HG02571 (cell line): Measurements from ENCODE around the gene CERKL.

Experiments
- ATAC-seq: cut with Tn5 transposase; IDR thresholded peaks from one replicate; pipeline ENCODE4 v1.9.1; 2021; ENCODE audit warnings: mild to moderate bottlenecking, moderate library complexity; ENCODE audit not compliant: unreplicated experiment

CERKL gene

DNA sequence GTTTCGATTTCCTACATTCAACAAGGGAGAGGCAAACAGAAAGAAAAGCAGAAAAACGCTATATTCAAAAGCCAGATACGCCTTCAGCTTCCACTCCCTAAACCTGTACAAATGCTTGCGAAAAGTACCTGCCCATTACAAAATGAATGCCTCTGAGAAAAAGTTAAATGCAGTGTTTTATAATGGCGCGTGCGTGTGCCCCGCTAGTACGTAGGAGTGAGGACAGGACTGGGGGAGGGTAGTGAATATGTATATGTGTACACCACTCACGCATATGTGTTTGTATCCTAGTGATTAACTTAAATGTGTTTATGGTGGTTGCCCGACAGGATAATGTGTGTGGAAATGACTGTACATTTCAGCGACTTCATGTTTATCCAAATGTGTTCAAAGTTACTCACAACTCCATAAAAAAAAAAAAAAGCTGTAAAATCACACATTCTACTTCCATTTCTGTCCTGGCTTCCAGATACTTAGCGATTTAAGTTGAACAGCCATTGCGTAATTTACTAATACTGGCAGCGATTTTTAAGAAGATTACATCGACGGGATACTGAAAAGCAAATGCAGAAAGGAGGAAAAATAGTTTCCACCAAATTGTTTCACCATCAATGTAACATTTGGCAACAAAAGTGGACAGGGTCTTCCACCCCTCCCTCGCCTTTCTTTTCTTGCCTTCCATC lies 22.1 kb upstream of the CERKL start:
- no peak for ATAC-seq

DNA sequence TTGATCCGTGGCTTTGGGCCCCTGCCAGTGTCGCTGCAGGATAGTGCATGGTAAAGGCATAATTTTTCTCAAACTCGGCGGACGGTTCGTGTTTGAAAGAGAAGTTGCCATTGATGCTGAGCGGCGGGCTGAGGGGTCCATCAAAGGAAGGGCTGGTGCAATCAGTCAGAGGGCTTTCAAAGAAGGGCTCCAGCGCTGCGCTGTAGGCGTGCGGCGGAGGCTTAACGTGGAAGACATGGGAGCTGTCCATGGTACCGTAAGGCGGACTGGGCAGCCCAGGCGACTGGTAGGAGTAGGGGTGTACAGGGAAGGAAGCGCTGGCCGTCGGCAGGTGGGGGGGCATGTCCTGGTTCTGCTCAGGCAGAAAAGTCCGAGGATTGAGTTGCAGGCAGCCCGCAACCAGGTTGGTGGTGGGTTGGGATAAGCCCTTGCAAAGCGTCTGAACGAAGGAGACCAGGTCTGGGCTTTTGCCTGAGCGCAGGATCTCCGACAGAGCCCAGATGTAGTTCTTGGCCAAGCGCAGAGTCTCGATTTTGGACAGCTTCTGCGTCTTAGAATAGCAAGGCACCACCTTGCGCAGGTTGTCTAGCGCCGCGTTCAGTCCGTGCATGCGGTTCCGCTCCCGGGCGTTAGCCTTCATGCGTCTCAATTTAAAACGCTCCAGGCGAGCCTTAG lies 21.1 kb upstream of the CERKL start:
- ATAC-seq, result no peak

DNA sequence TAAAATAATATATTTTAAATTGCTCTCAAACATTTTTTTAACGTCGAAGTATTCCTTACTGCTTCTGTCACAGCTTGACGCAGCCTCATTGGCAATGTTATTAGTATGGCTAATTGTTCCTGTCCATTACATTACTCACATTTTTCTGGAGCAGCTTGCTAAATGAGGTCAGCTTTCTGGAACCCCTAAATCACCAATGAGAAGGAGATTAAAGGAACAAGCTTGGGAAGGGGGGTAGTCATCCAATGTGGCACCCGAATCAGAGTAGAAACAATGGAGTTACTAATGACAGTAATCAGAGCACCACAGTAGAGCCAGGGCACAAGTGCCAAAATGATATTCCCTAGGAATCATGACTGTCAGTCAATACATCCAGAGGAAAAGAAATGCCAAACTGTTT lies 18.3 kb upstream of the CERKL start:
- ATAC-seq, result no peak

DNA sequence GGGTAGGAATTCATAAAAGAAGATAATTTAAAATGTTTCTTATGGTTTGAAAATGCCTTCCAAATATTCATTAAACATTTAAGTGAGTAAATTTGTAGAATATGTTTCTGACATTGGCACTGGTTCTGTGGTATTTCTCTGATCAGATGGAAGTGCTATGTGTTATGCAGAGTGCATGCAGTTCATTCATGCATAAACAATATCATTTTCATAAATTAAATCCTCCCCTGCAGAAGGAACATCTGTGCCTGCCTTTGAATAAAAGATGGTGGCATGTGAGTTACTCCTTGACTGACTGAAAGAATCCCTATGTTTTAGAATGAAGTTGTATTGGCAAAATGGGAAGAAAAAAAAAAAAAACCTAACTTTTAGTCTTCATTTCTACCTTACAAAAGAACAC lies 17.6 kb upstream of the CERKL start:
- no peak for ATAC-seq

DNA sequence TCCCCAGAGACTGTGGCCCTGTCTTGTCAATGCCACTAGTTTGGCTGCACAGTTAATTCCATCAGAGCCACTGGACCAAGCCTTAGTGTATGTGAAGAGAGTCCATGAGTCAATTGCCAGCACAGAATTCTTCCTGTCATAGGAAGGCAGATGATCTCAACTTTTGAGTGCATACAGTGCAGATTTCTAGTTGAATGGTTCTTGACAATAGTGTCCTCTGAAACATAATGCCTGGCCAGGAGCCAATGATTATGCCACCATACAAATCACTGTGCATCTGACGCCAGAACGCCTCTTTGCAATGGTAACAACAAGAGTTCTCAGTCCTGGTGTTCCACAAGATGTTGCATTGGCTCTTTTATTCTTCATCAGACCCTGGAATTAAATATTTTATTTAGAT lies 16.3 kb upstream of the CERKL start:
- ATAC-seq, result no peak

DNA sequence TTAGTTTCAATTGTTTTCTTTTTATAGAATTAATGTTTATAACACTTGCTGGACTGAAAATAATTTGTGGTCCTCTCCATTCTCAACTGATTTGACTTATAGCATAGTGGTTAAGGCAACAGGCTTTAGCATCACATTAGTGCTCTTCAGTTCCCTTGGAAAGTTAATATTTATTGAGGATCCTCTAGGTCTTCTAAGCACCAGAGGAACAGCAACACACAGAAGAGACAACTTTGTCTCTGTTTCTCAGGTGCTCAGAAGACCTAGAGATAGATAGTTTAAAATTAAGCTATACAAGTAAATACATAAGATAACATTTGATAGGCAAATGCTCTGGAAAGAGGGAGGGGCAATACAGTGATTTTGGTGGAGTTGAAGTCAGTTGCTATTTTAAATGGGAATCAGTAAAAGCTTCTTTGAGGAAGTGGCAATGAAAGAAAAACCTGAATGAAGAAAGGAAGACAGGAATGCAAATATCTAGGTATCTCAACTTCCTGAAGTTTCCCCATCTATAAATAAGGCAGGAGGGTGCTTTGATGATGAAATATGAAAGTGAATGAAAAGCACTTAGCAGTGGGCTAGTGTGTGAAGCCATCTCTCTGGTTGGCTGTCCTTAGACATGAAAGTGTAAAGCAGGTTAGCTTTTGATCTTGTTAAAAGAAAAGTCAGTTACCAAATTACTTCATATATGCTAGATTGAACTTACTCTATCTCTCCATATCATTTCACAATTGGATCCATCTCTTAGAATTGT lies 15.5 kb upstream of the CERKL start:
- peak; percentile 81 for ATAC-seq

DNA sequence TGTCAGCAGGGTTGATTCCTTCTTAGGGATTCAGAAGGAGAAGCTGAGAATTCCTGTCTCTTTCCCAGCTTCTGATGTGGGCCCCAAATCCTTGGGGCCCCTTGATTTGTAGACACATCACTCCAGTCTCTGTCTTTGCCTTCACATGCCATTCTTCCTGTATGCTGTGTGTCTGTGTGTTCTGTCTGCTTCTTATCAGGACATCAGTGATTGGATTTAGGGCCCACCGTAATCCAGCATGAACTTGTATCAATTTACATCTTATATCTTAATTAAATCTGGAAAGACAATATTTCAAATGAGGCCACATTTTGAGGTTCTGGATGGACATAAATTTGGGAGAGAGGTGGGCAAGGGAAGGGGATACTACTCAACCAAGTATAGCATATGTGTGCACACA lies 13.7 kb upstream of the CERKL start:
- no peak for ATAC-seq

DNA sequence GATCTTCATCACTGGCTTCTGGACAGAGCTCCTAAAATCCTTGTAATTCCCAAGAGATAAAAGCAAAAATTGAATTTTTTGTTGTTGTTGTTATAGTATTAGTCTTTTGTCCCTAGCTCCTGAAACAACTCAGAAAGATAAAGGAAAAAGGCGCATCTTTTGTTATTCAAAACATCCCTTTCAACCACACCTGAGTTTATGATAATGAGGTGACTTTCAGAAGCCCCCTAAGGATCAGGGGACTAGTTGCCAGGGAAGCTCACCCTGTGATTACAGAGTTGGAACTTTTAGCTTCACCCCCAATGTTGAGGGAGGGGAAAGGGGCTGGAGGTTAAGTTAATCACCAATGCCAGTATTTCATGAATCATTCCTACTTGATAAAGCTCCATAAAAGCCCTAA lies 10.3 kb upstream of the CERKL start:
- no peak for ATAC-seq

DNA sequence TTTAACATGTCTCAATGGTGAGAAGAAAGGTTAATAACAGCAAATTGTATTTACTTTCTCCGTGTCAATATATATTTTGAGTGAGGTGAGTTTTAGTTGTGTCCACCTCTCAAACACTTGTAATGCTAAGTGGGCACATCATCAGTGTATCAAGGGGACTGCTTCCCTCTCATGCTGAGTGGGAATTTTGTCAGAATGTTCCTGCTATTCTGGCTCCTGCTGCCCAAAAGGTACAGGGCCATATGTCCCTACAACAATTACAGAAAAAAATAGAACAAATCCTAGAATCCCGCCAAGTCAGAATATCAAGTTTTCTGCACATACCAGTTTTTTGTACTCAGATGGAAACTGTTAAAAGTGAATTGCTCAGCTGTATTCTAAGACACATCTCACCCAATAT lies 5.4 kb upstream of the CERKL start:
- ATAC-seq, result no peak

DNA sequence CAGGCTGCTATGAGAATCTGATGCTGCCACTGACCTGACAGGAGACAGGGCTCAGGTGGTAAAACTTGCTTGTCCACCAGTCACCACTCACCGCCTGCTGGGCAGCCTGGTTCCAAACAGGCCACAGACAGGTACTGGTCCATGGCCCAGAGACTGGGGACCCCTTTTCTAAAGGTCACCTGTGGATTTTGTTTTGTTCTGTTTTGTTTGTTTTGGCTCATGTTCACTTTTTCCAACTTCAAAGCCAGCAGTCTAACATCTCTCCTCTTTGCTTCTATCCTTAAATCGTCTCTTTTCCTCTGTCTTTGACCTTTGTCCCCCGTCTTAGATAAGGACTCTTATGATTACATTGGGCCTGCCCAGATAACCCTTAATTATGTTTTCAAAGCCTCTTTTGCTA lies 3.3 kb upstream of the CERKL start:
- ATAC-seq, result no peak

DNA sequence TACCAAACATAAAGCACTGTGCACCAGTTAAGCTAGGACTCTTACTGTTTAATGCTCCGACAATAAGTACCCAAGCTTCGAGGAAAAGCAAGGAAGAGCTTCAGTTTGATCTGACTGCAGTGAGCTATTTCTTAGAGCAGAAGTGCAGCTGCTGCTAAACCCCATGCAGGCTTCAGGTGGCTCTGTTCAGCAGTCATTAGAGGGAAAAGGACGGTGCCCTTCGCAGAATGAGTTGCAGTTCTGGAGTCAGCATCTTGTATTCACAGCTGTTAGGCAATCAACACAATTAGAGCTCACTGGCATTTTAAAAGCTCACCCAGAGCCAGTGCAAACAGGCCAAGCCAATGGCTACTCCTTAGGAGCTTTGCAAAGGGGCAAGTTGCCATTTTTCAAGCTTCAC lies 1.5 kb upstream of the CERKL start:
- no peak for ATAC-seq

DNA sequence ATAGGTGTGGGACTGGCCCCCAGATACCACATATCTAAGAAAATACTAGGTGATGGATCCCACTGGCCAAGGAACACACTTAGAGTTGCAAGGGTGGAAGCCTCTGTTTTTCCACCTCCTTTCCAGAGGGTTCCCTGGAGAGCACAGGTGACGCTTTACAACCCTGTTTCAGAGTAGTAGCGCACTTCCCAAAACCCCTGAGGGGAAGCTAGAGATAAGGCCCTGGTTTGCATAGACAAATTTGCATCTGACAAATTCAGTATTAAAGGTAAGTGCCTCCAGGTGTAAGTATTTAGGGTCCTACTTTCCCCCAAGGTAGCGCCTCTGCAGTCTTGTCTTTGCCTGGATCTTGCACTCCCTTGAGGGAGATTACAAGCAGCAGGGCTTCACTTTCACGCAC lies 474 bp upstream of the CERKL start:
- ATAC-seq, result no peak

DNA sequence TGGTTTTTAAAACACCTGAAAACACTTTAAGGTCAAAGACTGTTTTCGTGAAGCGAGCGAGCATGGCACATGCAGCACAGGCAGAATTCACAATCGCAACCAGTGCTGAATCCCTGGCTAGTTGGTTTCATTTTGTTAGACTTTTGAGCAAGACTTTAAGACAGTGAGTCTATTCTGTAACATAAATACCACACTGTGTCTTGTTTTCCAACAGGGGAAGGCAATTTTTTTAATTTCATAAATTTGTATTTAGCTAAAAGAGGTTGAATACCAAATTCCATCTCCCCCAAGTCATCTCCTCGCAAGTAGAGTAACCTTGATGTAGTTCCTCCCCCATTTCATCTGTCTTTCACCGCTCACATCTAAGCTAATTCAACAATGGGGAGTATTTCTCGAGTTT lies 1.4 kb downstream of the CERKL start:
- no peak for ATAC-seq

DNA sequence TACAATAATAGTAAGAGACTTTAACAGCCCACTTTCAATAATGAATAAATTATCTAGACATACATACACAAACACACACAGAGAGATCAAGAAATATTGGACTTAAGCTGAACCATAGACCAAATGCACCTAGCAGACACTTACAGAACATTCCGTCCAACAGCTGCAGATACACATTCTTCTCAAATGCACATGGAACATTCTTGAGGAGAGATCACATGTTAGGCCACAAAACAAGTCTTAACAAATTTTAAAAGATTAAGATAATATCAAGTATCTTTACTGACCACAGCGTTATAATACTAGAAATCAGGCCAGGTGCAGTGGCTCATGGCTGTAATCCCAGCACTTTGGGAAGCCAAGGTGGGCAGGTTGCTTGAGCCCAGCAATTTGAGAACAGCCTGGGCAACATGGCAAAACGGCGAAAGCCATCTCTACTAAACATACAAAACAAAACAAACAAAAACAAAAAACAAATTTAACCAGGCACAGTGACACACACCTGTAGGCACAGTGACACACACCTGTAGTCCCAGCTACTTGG lies 7.4 kb downstream of the CERKL start:
- ATAC-seq, result no peak

DNA sequence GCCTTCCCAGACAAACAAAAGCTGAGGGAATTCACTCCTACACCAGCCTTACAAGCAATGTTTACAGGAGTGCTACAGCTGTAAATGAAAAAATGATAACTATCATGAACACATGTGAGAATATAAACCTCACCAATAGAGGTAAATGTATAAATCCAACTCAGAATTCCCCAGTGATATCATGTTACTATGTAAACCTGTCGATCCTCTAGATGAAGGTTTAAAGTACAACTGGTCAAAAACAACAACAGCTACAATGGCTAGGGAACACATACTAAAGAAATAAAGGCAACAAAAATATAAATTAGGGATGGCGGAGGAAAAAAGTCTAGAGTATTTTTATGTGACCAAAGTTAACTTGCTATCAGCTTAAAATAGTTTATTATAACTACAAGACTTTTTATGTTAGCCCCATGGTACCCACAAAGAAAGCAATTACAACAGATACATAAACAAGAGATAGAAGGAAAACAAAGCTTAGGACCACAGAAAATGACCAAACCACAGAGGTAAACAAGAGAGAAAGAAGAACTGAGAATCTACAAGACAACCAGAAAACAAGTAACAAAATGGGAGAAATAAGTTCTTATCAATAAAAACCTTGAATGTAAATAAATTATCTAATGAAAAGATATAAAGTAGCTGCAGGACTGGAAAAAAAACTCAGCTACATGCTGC lies 8.3 kb downstream of the CERKL start:
- peak; percentile 71 for ATAC-seq

DNA sequence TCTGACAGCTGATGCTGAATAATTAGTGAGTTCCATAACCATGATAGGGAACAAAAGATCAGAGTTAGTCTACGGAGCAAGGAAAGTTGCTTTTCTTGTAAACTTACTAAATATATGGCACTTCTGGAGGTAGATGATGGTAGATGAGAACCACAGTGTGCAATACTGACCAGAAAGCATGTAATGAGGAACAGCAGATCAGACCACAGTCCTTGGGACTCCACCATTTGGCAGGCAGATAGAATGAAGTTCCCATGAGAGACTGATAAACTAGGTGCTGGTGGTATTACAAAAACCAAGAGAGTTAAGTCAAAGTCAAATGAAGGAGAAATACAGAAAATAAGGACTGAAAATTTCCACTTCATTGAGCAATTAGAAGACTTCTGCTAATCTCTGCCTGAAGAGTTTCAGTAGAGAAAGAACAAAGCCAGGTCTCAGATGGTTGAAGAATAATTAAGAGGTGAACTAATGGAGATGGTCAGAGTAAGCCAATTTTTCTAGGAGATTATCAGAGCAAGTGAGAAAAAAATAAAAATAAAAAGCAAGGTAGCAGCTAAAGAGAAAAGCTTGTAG lies 10.4 kb downstream of the CERKL start:
- no peak for ATAC-seq

DNA sequence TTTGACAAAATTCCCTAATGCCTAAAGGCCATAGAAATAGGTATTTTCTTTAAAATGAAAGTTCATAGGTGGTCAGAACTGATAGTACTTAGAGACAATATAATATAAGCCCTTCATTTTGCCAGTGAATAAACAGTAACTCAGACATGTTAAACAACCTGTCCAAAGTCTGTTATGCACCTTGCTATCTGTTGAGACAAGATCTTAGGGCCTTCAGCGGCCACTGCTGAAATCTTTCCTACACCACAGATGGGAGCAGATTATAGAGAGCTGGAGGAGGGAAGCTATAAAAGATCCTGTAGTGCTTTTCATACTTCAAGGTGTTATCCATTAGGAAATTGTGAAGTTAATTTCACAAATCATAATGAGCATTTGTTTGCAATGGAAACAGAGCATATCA lies 13.8 kb downstream of the CERKL start:
- no peak for ATAC-seq

DNA sequence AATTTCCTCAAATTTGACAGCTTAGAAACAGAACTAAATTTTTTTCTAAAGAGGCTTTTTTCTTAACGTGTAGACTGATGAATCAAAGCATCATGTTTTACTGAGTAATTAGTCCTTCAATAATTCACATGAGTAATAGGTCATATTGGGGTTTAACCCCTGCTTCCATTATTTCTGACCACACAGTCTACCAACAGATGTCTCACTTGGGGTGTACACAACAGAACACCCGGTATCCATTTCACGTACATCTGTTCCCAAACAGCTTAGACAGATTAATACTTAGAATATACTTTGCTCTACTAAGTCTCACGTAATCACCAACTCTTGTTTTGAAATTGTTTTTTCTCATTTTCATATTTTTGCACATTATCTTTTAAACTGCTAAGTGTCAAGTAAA lies 14.8 kb downstream of the CERKL start:
- ATAC-seq, result no peak

DNA sequence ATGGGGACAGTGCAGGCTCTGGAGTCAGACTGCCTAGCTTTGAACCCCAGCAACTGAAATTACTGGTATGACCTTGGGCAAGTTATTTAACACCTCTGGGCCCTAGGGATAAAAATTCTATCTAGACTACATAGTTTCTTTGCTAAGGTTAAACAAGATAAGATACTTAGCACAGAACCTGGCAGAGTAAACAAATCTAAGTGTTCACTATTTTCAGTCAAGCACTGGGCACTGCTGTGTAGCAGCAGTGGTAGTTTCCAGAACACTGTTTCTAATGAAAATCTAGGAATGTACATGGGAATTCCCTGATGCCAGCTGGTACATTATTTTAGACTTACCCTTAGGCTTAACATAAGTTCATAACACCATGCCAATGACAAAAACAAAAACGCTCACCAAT lies 17.2 kb downstream of the CERKL start:
- no peak for ATAC-seq

DNA sequence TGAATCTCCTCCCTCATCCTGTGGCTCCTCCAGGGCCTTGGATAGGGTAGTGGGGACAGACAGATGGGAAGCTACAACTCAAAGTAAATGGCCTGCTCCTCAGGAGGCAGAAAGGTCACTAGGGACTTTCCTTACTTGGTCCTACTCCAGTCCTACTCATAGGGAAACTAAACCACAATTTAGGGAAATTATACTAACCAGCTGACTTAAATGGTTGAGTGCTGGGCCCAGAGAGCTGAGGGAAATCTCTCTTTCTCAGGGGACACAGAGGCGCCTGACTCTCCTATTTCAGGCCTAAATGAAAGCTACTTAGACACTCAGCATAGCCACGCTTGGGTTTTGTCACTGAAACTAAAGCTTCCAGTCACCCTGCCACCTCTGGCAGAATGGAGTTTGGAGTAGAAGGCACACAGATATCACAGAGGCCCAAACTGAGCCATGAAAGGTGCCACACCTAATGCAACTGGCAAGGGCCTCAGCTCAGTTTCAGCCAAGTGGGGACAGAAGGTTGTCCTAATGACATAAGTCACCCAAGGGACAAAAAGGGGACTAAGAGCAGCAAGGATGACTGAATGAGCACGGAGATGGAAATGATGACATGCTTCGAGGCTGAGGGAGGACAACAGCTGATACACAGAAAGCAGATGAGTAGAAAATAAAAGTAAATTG lies 24.0 kb downstream of the CERKL start:
- ATAC-seq, result peak; percentile 80
